Measurements from ENCODE around the gene RNF217. TPM values are rescaled to one million over a fixed set of nuclear protein-coding genes. Genes with fewer than 3 reads are reported as not detected.

Gene RNF217
- total RNA-seq, 1 experiment from 2014 or later = 12.2 TPM

DNA sequence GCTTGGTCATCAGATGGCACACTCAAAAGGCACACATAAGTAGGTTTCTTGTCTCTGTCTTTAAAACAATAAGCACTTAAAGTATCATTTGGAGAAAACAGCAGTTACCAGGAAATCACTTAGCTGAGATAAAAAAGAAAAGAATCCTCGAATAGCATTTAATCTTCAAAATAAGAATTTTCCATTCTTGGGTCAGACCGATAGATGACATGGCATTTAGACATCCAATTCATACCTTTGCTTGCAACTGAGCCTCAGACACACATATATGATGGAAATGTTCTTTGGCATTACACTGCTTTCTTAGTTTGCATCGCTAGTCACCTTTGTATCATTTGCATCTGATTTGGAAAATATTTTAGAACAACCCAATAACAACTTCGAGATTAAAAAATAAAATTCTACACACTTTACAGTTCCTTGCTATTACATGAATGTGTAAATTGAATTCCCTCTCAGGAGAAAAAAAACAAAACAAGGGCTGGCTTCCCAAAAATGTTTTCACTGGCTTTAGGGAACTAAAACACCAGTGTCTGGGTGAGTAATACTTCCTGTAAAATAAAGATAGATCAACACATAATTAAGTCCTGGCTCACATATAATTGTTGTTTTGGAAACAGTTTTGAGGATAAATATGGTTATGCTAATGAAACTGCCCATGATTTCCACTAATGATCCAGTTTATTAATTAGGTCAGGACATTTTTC, 1.3 kb upstream of the RNF217 start (continued):
- TF ChIP-seq, protein P1, sequence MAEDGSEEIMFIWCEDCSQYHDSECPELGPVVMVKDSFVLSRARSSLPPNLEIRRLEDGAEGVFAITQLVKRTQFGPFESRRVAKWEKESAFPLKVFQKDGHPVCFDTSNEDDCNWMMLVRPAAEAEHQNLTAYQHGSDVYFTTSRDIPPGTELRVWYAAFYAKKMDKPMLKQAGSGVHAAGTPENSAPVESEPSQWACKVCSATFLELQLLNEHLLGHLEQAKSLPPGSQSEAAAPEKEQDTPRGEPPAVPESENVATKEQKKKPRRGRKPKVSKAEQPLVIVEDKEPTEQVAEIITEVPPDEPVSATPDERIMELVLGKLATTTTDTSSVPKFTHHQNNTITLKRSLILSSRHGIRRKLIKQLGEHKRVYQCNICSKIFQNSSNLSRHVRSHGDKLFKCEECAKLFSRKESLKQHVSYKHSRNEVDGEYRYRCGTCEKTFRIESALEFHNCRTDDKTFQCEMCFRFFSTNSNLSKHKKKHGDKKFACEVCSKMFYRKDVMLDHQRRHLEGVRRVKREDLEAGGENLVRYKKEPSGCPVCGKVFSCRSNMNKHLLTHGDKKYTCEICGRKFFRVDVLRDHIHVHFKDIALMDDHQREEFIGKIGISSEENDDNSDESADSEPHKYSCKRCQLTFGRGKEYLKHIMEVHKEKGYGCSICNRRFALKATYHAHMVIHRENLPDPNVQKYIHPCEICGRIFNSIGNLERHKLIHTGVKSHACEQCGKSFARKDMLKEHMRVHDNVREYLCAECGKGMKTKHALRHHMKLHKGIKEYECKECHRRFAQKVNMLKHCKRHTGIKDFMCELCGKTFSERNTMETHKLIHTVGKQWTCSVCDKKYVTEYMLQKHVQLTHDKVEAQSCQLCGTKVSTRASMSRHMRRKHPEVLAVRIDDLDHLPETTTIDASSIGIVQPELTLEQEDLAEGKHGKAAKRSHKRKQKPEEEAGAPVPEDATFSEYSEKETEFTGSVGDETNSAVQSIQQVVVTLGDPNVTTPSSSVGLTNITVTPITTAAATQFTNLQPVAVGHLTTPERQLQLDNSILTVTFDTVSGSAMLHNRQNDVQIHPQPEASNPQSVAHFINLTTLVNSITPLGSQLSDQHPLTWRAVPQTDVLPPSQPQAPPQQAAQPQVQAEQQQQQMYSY (CRISPR knock-in tag; IDR thresholded peaks at IDR 0.05) = no peak
- TF ChIP-seq ZNF423 (CRISPR knock-in tag; IDR thresholded peaks at IDR 0.05) = no peak
- TF ChIP-seq TP53 (CRISPR knock-in tag; IDR thresholded peaks at IDR 0.05) = no peak
- TF ChIP-seq, protein P2, sequence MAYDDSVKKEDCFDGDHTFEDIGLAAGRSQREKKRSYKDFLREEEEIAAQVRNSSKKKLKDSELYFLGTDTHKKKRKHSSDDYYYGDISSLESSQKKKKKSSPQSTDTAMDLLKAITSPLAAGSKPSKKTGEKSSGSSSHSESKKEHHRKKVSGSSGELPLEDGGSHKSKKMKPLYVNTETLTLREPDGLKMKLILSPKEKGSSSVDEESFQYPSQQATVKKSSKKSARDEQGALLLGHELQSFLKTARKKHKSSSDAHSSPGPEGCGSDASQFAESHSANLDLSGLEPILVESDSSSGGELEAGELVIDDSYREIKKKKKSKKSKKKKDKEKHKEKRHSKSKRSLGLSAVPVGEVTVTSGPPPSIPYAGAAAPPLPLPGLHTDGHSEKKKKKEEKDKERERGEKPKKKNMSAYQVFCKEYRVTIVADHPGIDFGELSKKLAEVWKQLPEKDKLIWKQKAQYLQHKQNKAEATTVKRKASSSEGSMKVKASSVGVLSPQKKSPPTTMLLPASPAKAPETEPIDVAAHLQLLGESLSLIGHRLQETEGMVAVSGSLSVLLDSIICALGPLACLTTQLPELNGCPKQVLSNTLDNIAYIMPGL (CRISPR knock-in tag; IDR thresholded peaks at IDR 0.05) = no peak
- TF ChIP-seq ZNF219 (CRISPR knock-in tag; IDR thresholded peaks at IDR 0.05; ENCODE audit: borderline replicate concordance) = no peak
- no peak for TF ChIP-seq TCF7 (CRISPR knock-in tag; IDR thresholded peaks at IDR 0.05; ENCODE audit: low read depth)
- TF ChIP-seq ZNF671 (CRISPR knock-in tag; IDR thresholded peaks at IDR 0.05) = no peak
- TF ChIP-seq, protein P3, sequence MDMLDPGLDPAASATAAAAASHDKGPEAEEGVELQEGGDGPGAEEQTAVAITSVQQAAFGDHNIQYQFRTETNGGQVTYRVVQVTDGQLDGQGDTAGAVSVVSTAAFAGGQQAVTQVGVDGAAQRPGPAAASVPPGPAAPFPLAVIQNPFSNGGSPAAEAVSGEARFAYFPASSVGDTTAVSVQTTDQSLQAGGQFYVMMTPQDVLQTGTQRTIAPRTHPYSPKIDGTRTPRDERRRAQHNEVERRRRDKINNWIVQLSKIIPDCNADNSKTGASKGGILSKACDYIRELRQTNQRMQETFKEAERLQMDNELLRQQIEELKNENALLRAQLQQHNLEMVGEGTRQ (CRISPR knock-in tag; IDR thresholded peaks at IDR 0.05) = no peak
- TF ChIP-seq, protein P4, sequence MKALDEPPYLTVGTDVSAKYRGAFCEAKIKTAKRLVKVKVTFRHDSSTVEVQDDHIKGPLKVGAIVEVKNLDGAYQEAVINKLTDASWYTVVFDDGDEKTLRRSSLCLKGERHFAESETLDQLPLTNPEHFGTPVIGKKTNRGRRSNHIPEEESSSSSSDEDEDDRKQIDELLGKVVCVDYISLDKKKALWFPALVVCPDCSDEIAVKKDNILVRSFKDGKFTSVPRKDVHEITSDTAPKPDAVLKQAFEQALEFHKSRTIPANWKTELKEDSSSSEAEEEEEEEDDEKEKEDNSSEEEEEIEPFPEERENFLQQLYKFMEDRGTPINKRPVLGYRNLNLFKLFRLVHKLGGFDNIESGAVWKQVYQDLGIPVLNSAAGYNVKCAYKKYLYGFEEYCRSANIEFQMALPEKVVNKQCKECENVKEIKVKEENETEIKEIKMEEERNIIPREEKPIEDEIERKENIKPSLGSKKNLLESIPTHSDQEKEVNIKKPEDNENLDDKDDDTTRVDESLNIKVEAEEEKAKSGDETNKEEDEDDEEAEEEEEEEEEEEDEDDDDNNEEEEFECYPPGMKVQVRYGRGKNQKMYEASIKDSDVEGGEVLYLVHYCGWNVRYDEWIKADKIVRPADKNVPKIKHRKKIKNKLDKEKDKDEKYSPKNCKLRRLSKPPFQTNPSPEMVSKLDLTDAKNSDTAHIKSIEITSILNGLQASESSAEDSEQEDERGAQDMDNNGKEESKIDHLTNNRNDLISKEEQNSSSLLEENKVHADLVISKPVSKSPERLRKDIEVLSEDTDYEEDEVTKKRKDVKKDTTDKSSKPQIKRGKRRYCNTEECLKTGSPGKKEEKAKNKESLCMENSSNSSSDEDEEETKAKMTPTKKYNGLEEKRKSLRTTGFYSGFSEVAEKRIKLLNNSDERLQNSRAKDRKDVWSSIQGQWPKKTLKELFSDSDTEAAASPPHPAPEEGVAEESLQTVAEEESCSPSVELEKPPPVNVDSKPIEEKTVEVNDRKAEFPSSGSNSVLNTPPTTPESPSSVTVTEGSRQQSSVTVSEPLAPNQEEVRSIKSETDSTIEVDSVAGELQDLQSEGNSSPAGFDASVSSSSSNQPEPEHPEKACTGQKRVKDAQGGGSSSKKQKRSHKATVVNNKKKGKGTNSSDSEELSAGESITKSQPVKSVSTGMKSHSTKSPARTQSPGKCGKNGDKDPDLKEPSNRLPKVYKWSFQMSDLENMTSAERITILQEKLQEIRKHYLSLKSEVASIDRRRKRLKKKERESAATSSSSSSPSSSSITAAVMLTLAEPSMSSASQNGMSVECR (CRISPR knock-in tag; IDR thresholded peaks at IDR 0.05; ENCODE audit: borderline replicate concordance) = no peak
- TF ChIP-seq, protein P5, sequence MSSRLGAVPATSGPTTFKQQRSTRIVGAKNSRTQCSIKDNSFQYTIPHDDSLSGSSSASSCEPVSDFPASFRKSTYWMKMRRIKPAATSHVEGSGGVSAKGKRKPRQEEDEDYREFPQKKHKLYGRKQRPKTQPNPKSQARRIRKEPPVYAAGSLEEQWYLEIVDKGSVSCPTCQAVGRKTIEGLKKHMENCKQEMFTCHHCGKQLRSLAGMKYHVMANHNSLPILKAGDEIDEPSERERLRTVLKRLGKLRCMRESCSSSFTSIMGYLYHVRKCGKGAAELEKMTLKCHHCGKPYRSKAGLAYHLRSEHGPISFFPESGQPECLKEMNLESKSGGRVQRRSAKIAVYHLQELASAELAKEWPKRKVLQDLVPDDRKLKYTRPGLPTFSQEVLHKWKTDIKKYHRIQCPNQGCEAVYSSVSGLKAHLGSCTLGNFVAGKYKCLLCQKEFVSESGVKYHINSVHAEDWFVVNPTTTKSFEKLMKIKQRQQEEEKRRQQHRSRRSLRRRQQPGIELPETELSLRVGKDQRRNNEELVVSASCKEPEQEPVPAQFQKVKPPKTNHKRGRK (CRISPR knock-in tag; IDR thresholded peaks at IDR 0.05; ENCODE audit: borderline replicate concordance) = no peak

DNA sequence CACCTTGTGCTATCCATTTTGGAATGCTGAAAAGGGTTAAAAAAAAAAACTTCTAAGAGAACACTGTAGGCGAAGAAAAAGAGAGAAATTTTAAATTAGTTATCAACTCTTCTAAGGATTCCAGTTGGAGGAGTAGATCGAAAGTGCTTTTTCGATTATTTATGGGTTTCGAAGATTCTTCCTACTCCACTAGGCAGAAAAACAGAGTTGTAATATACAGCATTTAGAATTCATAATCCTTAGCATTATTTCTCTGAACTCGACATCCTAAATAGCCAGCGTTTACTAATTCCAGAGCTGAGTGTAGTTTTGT, 817 bp upstream of the RNF217 start:
- Mint-ChIP-seq H3K9me3 (no peaks in the 10 kb centered on the region), H3K27me3 (ENCODE audit: low read depth) (peaks cover 13% of the 10 kb centered on the region), H3K27ac (no peak overlapping the region), H3K4me3 (peak overlapping the region; percentile 85), H3K4me1 (peaks cover 31% of the 10 kb centered on the region), H3K36me3 (no peaks in the 10 kb centered on the region)
- DNase-seq (ENCODE audit: low spot score) = no peak
- POLR2A ChIA-PET = no interaction called here
- TF ChIP-seq, protein P5 (CRISPR knock-in tag; IDR thresholded peaks at IDR 0.05; ENCODE audit: borderline replicate concordance) = no peak
- TF ChIP-seq TCF7 (CRISPR knock-in tag; IDR thresholded peaks at IDR 0.05; ENCODE audit: low read depth) (no peak), ATF1 (CRISPR knock-in tag; IDR thresholded peaks at IDR 0.05) (no peak), RORB (CRISPR knock-in tag; IDR thresholded peaks at IDR 0.05) (no peak)
- TF ChIP-seq, protein P6, sequence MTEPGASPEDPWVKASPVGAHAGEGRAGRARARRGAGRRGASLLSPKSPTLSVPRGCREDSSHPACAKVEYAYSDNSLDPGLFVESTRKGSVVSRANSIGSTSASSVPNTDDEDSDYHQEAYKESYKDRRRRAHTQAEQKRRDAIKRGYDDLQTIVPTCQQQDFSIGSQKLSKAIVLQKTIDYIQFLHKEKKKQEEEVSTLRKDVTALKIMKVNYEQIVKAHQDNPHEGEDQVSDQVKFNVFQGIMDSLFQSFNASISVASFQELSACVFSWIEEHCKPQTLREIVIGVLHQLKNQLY (CRISPR knock-in tag; IDR thresholded peaks at IDR 0.05) = no peak
- CTCF ChIA-PET = interaction anchor here (0.6 to 1.2 kb wide), 2 partner anchors 152 to 192 kb away, joined by 3 read pairs; partner anchors contain the start of gene TPD52L1
- ATAC-seq = no peak

All from WTC11 (cell line).